Stimulated activated CD4-positive, alpha-beta T cell treated with anti-CD3 and anti-CD28 coated beads, TNF-alpha, amount 100 ng/mL, for 24 hours (primary cell): Measurements from ENCODE around the gene VANGL1.
"Not testable (repeated sequence)": the region's sequence is repeated elsewhere in the genome, so short reads cannot be mapped to it uniquely, and the experiment has no call there.

ENCODE experiments used
- DNase-seq, 3 experiments: peaks; one replicate each; pipeline ENCODE4 v3.0.0-alpha.2; 2020; ENCODE audit warnings: low read depth in 3 of 3

The VANGL1 gene

GRCh38 chr1:115641762-115642167 lies at the start of gene VANGL1:
Gene VANGL1 (plus strand): TSS chr1:115641970. CDS start chr1:115651414, 9,444 bp downstream.
- peak in 1 of 3 experiments; percentile 62 for DNase-seq

DNA sequence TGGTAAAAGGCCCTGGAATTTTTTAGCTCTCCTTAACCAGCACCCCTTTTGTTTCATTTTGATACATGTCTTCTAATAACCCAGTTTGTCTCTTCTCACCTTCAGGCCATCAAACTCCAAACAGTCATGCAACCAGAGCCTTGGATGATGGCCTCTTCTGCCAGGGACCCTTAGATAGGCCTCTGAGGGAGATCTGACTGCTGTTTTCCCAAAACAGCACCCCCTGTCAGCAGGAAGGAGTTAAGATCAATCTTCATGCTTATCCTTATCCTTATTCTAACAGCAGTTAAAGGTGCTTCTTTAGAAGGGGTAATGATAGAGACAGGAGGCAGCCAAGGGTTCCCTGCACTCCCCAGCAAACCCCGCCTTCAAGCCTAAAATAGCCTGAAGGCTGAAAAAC lies 49.5 kb upstream of the VANGL1 start:
- DNase-seq, result no peak

DNA sequence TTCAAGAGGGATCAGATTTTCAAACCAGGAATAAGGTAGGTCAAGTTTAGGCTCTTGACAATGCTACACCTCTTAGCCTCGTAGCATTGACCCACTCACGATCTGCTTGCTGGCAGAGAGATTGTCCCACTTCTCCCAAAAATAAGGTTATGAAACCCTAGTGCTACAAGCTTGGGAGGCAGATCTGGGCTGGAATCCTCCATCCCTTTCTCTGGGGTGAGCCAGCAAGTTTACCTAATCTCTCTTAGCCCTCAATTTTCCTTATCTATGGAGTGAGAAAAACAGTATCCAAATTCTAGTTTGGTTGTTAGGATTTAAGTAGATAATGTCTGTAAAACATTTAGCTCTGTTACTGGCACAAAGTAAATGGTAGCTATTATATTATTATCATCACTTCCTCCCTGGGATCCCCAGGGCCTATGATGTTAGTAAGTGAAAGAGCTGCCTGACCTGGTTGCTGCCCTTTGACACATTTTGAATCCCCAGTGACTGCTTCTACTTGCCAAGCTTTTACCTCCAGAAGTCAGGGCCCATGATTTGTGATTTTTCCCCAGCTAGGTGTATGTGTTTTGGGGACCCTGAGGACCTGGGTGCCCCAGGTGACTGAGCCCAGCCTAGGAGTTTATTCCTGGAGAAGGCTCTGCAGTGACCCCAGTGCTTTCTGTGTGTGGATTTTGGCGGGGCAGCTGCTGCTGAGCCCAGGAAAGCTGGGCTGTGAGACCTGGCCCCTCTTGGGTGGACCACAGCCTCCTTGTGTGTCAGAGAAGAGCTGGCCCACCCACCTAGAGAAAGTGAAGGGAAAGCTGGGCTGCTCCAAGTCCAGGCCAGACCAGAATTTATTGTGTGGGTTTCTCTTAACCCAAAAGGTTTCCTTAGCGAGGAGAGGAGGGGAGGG lies 48.2 kb upstream of the VANGL1 start:
- DNase-seq, result no peak

DNA sequence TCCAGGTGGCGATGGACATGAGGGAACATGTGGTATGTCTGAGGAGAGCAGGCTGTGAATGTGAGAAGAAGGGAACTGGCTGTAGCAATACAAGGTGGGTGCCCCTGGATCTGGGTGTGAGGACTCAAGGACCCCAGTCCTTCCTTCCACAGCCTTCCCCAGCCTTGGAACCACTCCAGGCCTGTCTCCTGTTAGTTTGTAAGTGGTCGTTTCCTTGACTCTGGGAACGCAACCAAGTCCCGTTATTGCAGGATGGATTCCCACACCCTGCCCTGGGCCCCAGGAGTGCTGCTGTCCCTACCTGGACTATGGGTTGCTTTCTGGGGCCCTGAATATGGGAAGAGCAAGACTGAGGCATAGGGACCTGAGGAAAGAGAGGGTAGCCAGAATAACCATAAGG lies 47.2 kb upstream of the VANGL1 start:
- DNase-seq, result no peak

DNA sequence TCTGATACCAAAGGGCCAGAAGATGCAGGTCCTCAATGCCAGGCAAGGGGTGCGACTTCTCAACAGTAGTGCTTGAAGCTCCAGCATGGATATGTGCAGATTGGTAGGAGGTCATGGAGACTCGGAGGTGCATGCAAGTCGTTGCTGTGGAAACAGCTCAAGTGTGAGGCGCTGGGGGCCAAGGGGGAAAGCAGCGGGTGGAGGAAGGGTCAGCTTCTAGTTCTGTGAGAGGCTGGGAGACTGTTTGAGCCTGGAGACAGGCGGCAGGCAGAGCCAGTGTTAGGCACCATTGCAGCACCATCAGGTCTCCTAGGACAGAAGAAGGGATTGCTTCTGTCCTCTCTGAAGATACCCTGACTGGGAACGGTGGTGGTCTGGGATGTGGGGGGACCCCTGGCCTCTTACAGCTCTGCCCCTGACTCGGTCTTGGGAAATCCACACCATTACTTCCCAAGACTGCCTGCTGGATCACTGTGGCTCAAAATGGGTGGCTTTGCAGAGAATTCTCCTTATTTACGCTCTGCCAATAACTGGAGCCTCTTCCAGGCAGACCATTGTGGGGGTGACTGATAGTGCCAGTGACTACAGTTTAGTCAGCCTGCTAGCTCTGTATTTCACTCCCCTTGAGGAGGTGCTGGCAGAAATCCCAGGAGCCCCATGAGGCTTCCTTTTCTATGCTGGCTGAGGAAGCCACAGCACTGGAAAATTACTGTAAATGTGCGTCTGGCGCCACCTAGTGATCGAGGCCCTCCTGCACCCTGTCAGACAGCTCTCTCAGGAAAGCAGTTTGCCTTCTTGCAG lies 46.3 kb upstream of the VANGL1 start:
- peak; percentile 28 to 69 (median 49) for DNase-seq

- DNase-seq, result no peak
These were observed 45.5 kb upstream of the VANGL1 start for GRCh38 chr1:115596080-115596780.

DNA sequence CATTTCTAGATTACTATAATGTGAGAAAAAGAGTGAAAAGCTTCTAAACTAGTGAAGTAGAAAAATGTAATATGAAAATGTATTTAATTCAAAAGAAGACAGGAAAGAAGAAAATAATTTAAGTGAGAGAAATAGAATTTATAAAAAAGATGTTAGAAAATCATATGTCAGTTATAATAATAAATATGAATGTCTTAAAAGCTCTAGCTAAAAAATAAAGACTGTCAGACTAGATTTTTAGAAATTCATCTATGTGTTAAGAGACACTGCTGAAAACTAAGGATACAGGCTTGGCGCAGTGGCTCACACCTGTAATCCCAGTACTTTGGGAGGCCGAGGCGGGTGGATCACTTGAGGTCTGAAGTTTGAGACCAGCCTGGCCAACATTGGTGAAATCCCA lies 37.3 kb upstream of the VANGL1 start:
- DNase-seq, result no peak

DNA sequence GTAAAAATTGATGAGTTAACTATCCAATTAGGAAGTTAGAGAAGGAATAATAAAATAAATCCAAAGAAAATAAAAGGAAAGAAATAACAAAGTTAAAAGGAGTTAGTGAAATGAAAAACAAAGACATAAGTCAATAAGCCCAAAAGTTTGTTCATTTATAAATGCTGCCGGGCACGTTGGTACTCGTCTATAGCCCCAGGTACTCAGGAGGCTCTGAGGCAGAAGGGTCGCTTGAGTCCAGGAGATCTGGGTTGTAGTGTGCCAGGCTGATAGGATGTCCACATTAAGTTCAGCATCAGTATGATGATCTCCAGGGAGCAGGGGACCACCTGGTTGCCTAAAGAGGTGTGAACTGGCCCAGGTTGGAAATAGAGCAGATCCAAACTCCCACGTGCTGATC lies 35.5 kb upstream of the VANGL1 start:
- DNase-seq, result no peak

DNA sequence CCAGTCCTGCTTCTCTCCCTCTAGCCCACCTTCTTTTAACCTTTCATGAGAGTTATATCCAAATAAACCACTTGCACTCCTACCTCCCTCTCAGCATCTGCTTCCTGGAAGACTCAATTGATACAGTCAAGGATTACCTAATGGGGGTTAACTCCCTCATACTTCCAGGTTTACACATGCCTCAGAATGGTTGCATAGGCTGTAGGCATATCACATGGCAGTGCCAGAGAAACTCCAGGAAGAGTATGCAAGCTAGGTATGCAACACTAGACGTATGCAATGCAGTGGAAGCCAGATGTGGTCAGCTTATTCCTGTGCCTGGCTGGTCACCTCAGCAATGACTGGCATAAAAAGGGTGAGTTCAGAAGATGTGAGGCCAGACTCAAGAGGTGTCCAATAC lies 32.7 kb upstream of the VANGL1 start:
- DNase-seq, result no peak

- no peak for DNase-seq
These were observed 28.0 kb upstream of the VANGL1 start for GRCh38 chr1:115613767-115614166.

- DNase-seq, result no peak
These were observed 21.3 kb upstream of the VANGL1 start for GRCh38 chr1:115620453-115620852.

- no peak for DNase-seq
These were observed 20.8 kb upstream of the VANGL1 start for GRCh38 chr1:115620950-115621349.

- no peak for DNase-seq
These were observed 16.9 kb upstream of the VANGL1 start for GRCh38 chr1:115624859-115625258.

- DNase-seq, result no peak
These were observed 11.4 kb upstream of the VANGL1 start for GRCh38 chr1:115630342-115630741.

DNA sequence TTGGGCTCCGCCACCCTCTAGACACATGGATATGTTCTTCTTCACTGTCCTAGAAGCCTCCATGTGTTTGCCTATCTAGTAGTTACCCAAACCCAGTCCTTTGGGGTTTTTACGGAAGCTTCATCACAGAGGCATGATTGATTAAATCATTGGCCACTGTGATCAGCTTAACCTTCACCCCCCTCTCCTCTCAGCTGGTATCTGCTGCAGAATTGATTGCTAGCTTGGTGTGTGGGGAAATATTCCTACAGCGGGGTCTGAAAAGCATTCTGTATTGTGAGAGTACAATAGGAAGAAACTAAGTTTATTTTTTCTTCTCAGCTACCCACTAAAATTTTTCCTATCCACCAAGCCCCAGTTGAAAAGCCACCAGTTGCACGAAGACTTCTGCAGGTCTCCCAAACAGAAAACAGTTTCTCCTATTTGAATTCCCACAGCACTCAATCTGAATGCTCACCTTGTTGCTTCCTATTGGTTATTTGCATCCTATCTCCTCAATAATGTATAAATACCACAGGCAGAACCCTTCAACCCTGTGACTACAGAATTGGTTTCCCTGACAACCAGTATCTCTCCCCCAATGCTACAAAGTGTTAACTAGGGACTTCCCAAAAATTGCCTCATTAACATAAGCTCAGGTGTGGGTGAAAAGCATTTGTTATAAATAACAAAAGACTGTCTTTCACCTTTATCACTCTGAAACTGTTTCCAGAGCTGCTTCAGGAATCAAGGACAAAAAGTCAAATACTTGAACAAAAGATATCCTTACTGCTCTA lies 9.3 kb upstream of the VANGL1 start:
- DNase-seq, result no peak

GRCh38 chr1:115633606-115634005 lies 8.2 kb upstream of the VANGL1 start:
- not testable (repeated sequence) for DNase-seq

- DNase-seq, result not testable (repeated sequence)
These were observed 4.5 kb upstream of the VANGL1 start for GRCh38 chr1:115637247-115637646.

- DNase-seq, result no peak
These were observed 1.4 kb upstream of the VANGL1 start for GRCh38 chr1:115640384-115640783.

GRCh38 chr1:115642168-115643072 lies 650 bp downstream of the VANGL1 start:
- peak in 1 of 3 experiments; percentile 24 for DNase-seq

- DNase-seq, result no peak
These were observed 1.5 kb downstream of the VANGL1 start for GRCh38 chr1:115643225-115643624.
